Stimulated activated CD4-positive, alpha-beta T cell treated with anti-CD3 and anti-CD28 coated beads, Interleukin-12 subunit alpha, Interleukin-12 subunit beta, amount 100 ng/mL, for 24 hours (primary cell): ENCODE data around the gene SEC14L3.

Experiments used
- DNase-seq, 2 experiments: peaks; one replicate each; pipeline ENCODE4 v3.0.0-alpha.2; 2020; ENCODE audit warnings: low read depth in 2 of 2

The SEC14L3 gene

DNA sequence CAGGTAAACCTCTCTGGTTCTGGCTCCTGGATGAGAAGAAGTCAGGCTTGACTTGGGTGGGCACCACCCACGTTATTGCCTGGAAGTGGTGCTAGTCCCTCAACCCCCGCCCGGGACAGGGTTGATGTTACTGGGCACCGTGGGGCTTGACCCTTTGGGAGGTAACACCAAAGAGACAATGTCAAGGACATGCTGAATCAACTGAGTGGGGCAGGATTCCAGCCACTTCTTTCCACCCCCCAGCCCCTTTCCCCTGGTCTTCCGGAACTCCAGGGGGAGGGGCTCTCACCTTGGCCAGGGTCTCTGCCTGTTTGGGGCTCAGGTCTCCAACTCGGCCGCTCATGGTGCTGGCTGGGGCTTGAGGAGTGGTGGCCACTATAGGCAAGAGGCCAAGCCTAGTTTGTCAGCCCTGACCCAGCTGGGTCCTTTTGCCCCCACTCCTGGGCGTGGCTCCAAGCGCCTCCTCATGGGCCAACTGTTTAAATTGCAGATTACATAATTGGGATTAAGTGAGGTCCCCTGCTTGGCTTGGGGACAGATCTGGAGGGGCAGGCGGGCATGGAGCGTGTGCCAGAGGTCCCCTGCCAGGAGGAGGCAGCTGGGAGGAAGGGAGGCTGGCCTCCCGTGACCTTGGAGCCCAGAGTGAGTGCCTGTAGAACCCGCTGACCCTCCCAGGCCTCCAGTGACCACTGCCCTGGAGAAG lies at the start of gene SEC14L3:
TSS of gene SEC14L3 (minus strand) at position 402 of the 703 bp plus-strand sequence. CDS start at position 343, 59 bp downstream.
- DNase-seq = no peak

DNA sequence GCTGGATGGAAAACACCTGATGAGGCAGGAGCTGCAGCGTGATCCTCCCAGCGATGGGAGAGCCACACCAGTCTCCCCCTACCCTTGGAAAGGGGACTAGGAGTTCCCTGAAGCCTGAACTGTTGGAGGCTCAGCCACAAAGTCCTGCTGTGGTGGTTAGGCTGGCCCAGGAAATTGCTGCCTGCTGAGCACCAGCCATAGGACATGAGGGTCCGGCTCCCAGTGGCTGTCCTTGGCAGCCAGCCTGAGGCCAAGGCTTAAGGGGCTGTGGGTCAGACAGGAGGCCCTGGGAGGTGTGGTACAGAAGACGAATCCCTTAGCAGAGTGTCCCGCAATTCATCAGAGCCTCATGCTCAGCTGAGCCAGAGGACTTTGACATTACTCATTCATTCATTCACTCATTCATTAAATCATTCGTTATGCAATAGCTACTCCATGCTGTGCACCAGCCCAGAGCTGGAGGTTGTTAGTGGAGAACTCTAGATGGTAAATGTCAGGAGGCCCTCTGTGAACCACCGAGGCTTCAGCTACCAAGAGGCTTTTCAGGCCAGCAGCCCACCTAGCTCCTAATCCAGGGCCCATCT lies 48.1 kb upstream of the SEC14L3 start:
- DNase-seq = no peak

DNA sequence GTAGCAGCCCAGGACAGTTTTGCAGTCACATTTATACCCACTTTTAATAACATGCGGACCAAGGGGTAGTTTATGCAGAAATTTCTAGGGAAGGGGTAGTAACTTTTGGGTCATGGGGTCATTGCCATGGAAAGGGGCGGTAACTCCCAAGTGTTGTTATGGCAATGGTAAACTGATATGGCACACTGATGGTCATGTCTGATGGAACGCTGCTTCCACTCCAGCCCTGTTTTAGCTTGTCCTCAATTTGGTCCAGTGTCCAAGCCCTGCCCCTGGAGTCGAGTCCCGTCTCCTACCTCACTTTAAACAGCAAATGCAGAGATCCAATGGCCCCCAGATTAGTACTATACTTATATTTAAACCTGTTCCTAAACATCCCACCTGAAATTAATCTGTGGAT lies 44.9 kb upstream of the SEC14L3 start:
- DNase-seq = no peak

DNA sequence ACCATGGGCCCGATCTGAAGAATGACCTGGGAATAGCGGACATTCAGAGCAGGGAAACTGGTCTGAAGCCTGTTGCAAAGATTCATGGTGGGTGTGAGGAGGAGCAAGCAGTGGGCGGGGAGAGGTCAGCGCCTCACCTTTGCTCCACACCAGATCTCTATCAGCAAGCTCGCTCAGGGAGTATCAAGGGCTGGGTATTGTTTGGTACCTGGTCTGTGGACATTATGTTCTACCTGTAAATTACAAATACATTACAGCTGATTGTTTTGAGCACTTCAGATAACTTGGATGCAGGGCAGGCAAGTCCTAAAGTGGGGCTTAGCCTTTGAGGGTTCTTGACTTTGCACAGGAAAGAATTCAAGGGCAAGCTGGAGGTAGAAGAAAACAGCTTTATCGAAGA lies 44.5 kb upstream of the SEC14L3 start:
- DNase-seq = no peak

DNA sequence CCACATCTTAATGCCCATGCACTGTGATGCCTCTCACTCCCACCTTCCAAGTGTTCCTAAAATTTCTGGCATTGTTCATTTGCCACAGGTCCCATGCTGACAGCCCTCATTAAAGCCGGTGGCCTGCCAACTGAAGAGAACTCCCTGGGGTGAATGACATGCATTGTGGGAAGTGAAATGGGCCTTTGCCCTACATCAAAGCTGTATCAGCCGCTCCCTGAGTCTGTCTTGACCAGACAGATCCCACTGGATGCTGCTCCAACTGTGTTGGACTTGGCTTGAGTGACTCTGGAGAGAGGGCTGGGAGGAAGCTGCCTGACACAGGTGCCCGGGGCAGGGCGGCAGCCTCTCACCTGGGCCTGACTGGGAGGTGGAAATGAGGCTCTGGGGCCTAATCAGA lies 42.4 kb upstream of the SEC14L3 start:
- no peak for DNase-seq

DNA sequence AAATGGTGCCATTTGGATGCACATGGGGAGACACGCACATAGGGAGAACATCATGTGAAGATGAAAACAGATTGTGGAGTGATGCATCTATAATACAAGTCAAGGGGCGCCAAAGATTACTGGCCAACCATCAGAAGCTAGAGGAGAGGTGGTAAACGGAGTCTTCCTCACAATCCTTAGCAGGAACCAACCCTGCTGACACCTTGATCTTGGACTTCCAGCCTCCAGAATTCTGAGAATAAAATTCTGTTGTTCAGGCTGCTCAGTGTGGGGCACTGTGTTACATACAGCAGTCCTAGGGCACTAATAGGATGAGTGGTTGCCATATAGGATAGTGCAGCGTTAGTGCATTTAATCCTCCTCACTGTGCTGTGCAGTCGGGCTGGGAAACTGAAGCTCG lies 41.6 kb upstream of the SEC14L3 start:
- DNase-seq = no peak

DNA sequence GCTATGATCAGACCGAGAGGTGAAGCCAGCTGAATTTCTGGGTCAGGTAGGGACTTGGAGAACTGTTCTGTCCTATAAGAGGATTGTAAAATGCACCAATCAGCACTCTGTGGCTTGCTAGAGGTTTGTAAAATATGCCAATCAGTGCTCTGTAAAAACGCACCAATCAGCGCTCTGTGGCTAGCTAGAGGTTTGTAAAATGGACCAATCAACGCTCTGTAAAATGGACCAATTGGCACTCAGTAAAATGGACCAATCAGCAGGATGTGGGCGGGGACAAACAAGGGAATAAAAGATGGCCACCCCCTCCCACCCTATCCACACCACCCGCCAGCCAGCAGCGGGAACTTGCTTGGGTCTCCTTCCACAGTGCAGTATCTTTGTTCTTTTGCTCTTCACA lies 40.1 kb upstream of the SEC14L3 start:
- DNase-seq = no peak

DNA sequence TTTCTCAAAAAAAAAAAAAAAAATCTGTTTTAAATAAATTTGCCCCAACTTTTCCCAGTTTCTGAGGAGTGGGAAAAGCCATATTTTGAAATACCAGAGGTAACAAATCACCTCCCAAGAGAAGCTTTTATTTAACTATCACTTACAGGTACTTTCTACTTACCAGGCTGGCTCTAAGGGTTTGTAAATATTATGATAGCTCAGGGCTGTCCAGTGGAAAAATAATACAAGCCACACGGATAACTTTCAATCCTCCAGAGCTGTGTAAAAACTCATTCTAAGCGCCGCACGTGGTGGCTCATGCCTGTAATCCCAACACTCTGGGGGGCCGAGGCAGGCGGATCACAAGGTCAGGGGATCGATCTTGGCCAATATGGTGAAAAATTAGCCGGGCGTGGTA lies 39.3 kb upstream of the SEC14L3 start:
- DNase-seq = no peak

DNA sequence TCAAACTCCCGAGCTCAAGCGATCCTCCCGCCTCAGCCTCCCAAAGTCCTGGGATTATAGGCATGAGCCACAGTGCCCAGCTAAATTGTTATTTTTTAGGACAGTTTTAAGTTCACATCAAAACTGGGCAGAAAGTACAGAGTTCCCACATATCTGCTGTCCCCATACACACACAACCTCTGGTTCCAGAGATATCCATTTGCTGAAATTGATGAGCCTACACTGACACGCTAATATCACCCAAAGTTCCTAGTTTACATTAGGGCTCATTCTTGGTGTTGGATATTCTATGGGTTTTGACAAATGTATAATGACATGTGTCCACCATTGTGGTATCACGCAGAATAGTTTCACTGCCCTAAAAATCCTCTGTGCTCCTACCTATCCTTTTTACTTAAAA lies 36.4 kb upstream of the SEC14L3 start:
- DNase-seq = no peak

DNA sequence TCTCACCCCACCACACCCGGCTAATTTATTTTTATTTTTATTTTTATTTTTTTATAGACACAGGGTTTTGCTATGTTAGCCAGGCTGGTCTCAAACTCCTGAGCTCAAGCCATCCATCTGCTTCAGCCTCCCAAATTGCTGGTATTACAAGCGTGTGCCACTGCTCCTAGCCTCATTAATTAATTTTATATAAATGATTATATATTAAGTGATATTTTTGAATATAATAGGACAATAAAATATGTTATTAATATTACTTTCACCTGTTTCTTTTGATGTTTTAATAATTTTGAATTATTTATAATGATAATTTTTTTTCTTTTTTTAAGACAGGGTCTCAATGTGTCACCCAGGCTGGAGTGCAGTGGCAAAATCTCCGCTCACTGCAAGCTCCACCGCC lies 35.9 kb upstream of the SEC14L3 start:
- no peak for DNase-seq

DNA sequence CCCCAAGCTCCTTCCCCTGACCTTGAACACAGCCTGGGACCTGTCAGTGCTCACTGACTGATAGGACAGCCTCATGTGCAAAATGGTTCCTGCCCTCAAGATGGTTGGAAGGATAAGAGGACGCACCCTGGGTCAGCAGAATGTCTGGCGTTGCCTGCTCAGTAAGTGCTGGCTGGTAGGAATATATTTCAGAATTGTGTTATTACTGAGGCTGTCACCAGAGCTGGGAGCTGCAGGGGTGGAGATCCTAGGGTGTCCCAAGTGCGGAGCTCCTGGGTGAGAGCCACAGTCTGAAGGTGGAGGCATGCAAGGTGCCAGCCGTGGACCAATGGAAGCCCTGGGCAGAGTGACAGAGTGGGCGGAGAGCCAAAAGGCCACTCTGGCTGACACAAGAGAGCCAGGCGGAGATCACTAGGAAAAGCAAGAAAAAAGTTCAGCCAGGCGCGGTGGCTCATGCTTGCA lies 34.7 kb upstream of the SEC14L3 start:
- no peak for DNase-seq

DNA sequence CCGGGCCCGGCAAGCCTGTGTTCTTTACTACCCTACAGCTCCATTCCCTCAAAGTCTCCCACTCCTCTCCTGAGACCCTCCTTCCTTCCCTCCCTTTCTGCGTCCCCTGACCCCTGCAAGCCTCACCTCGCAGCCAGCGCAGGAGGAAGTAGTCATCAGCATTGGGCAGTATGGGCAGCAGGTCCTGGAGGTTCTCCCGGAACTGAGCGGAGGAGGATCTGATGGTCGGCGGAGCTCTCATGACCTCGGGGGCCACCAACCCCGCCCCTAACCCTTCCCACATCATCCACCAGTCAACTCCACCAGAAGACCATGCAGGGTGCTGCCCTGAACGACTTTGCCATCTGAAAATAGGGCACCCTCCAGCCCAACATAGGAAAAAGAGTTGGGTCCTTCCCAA lies 31.7 kb upstream of the SEC14L3 start:
- no peak for DNase-seq

DNA sequence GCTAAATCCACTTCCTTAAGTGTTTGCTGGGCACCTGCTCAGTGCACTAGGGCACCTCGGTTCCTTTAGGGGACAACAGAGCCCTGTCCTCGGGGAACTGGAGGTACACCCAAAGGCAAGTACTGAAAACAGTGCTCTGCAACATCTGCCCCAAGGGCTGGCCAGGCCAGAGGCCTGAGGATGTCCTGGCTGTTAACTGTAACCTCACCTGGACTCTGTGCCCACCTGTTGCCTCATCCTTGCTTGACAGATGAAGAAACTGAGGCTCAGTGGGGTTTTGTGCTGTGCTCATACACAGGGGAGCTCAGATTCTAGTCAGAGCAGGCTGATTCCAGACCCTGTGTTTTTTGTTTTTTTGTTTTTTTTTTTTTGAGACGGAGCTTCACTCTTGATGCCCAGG lies 31.1 kb upstream of the SEC14L3 start:
- DNase-seq = no peak

DNA sequence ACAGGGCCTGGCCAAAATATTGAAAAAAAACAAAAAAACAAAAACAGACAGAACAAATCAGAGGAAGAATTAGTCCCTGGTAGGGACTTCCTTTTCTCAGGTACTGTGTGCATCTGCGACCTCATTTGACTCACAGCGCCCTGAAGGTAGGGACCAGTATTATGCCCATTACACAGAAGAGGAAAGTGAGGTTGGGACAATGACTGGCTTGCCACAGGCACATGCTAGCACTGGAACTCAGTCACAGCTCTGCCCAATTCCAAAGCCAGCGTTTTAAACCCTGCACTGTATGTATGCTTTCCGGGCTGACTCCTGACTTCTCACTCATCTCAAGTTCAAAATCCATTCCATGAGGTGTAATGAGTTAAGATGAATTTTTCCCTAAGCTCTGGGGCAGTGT lies 30.3 kb upstream of the SEC14L3 start:
- DNase-seq = no peak

DNA sequence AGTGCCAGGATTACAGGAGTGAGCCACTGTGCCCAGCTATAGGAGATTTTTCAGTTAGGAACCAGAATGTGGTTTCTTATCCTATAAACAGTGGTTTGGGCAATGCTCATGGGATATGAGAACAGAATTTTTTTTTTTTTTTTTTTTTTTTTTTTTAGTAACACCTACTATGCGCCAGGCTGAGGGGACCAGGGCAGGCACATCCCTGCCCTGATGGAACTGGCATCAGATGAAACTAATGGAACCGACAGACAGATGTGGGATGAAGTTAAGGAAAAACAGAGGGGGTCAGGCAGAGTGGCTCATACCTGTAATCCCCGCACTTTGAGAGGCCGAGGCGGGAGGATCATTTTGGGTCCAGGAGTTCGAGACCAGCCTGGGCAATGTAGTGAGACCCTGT lies 28.8 kb upstream of the SEC14L3 start:
- no peak for DNase-seq

DNA sequence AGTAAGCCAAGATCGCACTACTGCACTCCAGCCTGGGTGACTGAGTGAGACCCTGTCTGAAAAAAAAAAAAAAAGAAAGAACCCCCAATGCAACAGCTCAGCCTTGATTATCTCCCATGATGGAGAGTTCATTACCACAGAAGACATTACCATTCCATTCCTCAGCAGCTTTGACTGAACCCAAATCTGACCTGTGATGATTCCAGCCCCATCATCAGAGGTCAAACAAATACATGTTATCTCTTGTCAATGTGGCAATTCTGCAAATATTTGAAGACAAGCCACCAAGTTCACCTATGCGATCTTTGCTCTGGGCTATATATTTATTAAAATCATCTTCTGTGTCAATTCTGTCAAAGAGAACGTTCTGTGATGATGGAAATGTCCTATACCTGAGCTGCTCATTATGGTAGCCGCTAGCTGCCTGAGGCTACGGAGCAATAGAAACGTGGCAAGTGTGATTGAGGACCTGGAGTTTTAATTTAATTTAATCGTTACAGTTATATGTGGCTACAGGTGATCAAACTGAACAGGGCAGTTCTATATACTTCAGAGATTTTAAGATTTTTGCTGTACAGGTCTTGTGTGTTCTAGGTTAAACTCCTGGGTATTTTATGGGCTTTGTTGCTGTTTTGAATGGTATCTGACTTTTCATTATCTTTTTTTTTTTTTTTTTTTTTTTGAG lies 25.8 kb upstream of the SEC14L3 start:
- no peak for DNase-seq

DNA sequence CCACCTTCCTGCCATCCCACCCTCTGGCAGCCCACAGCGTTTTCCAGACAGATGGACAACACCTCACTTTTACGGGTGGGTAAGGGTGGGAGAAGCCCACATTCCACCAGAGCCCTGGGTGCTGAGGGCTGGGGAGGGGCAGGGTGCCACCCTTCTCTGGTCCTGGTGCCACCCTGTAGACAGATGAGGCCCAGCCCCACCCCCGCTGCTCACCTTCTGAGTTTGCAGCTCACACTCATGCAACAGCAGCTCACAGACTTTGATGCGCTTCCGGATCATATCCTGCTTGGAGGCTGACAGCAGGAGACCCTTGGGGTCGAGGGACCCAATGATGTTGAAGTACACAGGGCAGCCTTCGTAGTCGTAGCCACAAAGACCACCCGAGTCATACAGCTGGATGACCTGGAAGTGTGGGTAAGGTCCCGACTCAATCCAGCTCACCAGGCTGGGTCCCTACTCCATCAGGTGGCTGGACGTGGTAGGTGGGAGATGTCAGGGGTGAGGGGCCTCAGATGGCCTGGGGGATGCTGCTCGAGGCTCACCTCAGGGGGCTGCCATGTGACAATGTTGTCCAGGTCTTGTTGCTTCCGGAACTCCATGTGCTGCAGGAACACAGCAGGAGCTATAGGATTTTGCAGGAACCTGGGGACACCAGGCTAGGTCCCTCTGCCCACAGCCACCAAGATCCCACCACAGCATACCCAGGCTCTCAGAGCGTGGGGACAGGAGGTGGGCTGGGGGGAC lies 23.4 kb upstream of the SEC14L3 start:
- DNase-seq = no peak

DNA sequence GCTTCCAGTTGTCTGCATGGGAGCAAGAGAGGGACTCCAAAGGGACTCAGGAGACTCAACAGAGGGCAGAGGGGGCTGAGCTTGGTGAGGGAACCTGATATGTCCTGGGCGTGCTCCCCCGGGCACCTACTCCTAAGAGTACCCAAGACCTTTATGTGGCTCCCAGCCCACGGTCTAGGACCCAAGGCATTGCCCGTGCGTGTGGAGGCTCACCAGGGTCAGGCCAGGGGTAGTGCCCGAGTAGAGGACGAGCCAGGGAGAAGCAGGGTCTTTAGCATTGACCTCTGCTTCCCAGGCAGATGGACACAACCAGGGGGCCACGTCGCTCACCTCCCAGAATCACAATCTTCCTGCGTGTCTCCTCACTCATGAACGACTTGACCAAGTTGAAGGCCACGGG lies 20.3 kb upstream of the SEC14L3 start:
- no peak for DNase-seq

DNA sequence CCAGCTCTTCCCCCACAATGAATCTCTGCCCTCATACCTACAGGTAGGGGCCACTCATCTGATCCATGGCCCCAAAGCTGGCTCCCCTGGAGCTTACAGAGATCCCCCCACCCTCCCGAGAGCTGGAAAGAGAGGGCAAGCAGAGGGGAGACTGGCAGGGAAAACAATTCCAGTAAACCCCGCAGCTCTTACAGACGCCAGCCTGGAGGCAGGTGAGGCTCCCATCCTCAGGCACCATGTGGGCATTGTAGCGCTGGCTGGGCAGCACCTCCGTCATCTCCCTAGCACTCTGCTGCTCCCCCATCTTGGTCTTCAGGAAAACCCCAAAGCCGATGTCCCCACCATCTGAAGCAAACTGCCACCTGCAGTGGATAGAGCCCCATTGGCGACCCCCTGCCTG lies 19.6 kb upstream of the SEC14L3 start:
- DNase-seq = no peak

DNA sequence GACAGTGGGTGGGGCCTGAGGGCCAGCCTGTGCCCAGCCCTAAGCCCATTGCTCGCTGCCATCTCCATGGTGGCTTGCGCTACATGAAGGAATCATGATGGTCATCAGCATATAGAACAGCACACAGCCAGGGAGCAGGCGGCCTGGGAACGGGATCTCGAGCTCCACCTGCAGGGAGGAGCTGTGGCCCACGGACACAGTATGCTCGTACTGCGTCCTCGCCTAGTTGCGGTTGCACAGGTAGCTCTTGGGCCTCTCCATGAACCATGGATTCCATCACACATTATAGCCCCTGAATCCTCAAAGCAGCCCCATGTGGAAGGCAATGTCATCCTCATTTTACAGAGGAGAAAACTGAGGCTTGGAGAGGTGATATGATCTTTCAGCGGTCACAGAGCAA lies 18.6 kb upstream of the SEC14L3 start:
- no peak for DNase-seq

DNA sequence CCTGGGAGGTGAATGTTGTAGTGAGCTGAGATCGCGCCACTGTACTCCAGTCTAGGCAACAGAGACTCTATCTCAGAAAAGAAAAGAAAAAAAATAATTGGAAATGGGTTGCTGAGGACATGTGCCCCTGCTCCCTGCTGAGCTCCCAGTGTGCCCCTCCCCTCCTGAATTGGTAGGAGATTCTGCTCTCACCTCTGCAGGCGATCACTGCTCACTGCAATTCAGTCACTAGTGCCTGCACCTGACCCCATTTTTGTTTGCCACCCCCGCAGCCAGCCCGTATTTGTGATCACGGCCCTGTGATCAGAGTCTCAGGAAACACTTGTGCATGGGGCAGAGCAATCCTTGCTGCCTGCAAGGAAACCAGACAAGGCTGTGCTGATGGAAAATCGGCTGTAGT lies 16.3 kb upstream of the SEC14L3 start:
- no peak for DNase-seq

DNA sequence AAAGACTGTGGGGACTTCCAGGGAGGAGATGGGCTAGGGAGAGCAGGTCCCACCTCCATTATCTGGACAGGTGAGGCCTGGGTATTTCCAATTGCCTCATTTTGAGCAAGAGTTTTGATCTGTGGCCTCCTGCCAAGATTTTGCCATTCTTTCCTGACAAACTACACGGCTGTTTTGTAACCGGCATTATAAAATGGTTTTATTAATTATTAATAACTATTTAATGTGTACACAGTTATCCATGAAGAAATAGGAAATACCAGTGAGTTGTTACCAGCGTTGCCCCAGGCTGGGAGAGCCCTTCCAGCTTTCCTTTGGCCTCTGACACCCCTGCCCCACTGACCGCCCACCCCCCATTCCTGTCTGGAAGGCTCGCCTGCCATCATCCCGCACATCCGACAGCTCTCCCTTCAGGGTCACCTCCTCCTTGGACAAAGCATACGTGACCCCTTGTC lies 14.9 kb upstream of the SEC14L3 start:
- DNase-seq = no peak
